ENCODE results near the gene KCNN3. TPM values are rescaled to one million over a fixed set of nuclear protein-coding genes. Genes with fewer than 3 reads are reported as not detected.
A peak's percentile ranks its signal among the peaks of the same experiment; 100 is the strongest.

Gene KCNN3
- polyA plus RNA-seq, 1 donor from 2014 or later, result 2.2 TPM

- Histone ChIP-seq H3K4me2 (ENCODE audit: low read length) (no peak overlapping the region), H2AFZ (ENCODE audit: low read depth, low read length) (no peak overlapping the region), H3K4me3 (ENCODE audit: low read length) (no peak overlapping the region), H3K27ac (ENCODE audit: low read length) (no peak overlapping the region), H3K9me2 (ENCODE audit: insufficient read depth, low read length) (no peaks in the 10 kb centered on the region), H3K9me3 (ENCODE audit: low read length) (no peaks in the 10 kb centered on the region), H3K36me3 (ENCODE audit: insufficient read depth, low read length) (no peaks in the 10 kb centered on the region), H3K9ac (ENCODE audit: low read length) (no peak overlapping the region), H3F3A (ENCODE audit: insufficient read depth, low read length, poor library complexity, severe bottlenecking) (no peaks in the 10 kb centered on the region), H3K27me3 (ENCODE audit: insufficient read depth, low read depth, low read length) (no peaks in the 10 kb centered on the region), H4K20me1 (ENCODE audit: insufficient read depth) (no peaks in the 10 kb centered on the region), H3K79me2 (replicated peaks; ENCODE audit: insufficient read depth, low read length) (no peaks in the 10 kb centered on the region)
- TF ChIP-seq POLR2AphosphoS5 (IDR thresholded peaks at IDR 0.05), result peak; percentile 91
- TF ChIP-seq, protein P1, sequence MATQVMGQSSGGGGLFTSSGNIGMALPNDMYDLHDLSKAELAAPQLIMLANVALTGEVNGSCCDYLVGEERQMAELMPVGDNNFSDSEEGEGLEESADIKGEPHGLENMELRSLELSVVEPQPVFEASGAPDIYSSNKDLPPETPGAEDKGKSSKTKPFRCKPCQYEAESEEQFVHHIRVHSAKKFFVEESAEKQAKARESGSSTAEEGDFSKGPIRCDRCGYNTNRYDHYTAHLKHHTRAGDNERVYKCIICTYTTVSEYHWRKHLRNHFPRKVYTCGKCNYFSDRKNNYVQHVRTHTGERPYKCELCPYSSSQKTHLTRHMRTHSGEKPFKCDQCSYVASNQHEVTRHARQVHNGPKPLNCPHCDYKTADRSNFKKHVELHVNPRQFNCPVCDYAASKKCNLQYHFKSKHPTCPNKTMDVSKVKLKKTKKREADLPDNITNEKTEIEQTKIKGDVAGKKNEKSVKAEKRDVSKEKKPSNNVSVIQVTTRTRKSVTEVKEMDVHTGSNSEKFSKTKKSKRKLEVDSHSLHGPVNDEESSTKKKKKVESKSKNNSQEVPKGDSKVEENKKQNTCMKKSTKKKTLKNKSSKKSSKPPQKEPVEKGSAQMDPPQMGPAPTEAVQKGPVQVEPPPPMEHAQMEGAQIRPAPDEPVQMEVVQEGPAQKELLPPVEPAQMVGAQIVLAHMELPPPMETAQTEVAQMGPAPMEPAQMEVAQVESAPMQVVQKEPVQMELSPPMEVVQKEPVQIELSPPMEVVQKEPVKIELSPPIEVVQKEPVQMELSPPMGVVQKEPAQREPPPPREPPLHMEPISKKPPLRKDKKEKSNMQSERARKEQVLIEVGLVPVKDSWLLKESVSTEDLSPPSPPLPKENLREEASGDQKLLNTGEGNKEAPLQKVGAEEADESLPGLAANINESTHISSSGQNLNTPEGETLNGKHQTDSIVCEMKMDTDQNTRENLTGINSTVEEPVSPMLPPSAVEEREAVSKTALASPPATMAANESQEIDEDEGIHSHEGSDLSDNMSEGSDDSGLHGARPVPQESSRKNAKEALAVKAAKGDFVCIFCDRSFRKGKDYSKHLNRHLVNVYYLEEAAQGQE (IDR thresholded peaks at IDR 0.05; ENCODE audit: borderline replicate concordance), result no peak
- TF ChIP-seq EP300 (conservative IDR thresholded peaks at IDR 0.05; ENCODE audit: poor library complexity, severe bottlenecking), result peak; percentile 41
- TF ChIP-seq RAD21 (conservative IDR thresholded peaks at IDR 0.05), result peak; percentile 16
Observed at GRCh38 chr1:154743526-154744036, 126.5 kb downstream of the KCNN3 start.

GRCh38 chr1:154742606-154743005, 127.5 kb downstream of the KCNN3 start:
- Histone ChIP-seq H3K27ac (ENCODE audit: low read length) (no peak overlapping the region), H3K4me3 (ENCODE audit: low read length) (no peak overlapping the region), H3K9ac (ENCODE audit: low read length) (peak overlapping the region; percentile 10), H3K36me3 (ENCODE audit: insufficient read depth, low read length) (no peaks in the 10 kb centered on the region), H3F3A (ENCODE audit: insufficient read depth, low read length, poor library complexity, severe bottlenecking) (no peaks in the 10 kb centered on the region), H3K4me2 (ENCODE audit: low read length) (no peak overlapping the region), H3K79me2 (replicated peaks; ENCODE audit: insufficient read depth, low read length) (no peaks in the 10 kb centered on the region), H3K9me3 (ENCODE audit: low read length) (no peaks in the 10 kb centered on the region), H3K27me3 (ENCODE audit: insufficient read depth, low read depth, low read length) (no peaks in the 10 kb centered on the region), H4K20me1 (ENCODE audit: insufficient read depth) (no peaks in the 10 kb centered on the region), H3K9me2 (ENCODE audit: insufficient read depth, low read length) (no peaks in the 10 kb centered on the region), H2AFZ (ENCODE audit: low read depth, low read length) (no peak overlapping the region)
- no peak for TF ChIP-seq SMC3 (conservative IDR thresholded peaks at IDR 0.05; ENCODE audit: poor library complexity)
- no peak for TF ChIP-seq EZH2 (IDR thresholded peaks at IDR 0.05; ENCODE audit: borderline replicate concordance, insufficient read depth, low read length, poor library complexity, severe bottlenecking)
- TF ChIP-seq POLR2AphosphoS5 (IDR thresholded peaks at IDR 0.05), result peak; percentile 10
- TF ChIP-seq, protein P1 (IDR thresholded peaks at IDR 0.05; ENCODE audit: borderline replicate concordance), result no peak
- no peak for TF ChIP-seq MXI1 (conservative IDR thresholded peaks at IDR 0.05; ENCODE audit: poor library complexity, severe bottlenecking)
- TF ChIP-seq TAF1 (IDR thresholded peaks at IDR 0.05; ENCODE audit: low read depth), result no peak
- TF ChIP-seq, protein P2, sequence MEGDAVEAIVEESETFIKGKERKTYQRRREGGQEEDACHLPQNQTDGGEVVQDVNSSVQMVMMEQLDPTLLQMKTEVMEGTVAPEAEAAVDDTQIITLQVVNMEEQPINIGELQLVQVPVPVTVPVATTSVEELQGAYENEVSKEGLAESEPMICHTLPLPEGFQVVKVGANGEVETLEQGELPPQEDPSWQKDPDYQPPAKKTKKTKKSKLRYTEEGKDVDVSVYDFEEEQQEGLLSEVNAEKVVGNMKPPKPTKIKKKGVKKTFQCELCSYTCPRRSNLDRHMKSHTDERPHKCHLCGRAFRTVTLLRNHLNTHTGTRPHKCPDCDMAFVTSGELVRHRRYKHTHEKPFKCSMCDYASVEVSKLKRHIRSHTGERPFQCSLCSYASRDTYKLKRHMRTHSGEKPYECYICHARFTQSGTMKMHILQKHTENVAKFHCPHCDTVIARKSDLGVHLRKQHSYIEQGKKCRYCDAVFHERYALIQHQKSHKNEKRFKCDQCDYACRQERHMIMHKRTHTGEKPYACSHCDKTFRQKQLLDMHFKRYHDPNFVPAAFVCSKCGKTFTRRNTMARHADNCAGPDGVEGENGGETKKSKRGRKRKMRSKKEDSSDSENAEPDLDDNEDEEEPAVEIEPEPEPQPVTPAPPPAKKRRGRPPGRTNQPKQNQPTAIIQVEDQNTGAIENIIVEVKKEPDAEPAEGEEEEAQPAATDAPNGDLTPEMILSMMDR (IDR thresholded peaks at IDR 0.05; ENCODE audit: poor library complexity, severe bottlenecking), result no peak
